ENCODE measurements around the gene LDLRAD4.

Gene LDLRAD4

GRCh38 chr18:13570856-13571495 is 352.4 kb downstream of the LDLRAD4 start:
- TF ChIP-seq, protein P1, sequence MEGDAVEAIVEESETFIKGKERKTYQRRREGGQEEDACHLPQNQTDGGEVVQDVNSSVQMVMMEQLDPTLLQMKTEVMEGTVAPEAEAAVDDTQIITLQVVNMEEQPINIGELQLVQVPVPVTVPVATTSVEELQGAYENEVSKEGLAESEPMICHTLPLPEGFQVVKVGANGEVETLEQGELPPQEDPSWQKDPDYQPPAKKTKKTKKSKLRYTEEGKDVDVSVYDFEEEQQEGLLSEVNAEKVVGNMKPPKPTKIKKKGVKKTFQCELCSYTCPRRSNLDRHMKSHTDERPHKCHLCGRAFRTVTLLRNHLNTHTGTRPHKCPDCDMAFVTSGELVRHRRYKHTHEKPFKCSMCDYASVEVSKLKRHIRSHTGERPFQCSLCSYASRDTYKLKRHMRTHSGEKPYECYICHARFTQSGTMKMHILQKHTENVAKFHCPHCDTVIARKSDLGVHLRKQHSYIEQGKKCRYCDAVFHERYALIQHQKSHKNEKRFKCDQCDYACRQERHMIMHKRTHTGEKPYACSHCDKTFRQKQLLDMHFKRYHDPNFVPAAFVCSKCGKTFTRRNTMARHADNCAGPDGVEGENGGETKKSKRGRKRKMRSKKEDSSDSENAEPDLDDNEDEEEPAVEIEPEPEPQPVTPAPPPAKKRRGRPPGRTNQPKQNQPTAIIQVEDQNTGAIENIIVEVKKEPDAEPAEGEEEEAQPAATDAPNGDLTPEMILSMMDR (IDR thresholded peaks at IDR 0.05; ENCODE audit: low read depth, low read length): no peak
- DNase-seq (ENCODE audit: low read depth in 2 of 2): no peak
- H3K4me3 ChIP-seq (replicated peaks in 1 of 2; ENCODE audit: low read depth in 2 of 2, low read length in 2 of 2): no peak overlapping the region

DNA sequence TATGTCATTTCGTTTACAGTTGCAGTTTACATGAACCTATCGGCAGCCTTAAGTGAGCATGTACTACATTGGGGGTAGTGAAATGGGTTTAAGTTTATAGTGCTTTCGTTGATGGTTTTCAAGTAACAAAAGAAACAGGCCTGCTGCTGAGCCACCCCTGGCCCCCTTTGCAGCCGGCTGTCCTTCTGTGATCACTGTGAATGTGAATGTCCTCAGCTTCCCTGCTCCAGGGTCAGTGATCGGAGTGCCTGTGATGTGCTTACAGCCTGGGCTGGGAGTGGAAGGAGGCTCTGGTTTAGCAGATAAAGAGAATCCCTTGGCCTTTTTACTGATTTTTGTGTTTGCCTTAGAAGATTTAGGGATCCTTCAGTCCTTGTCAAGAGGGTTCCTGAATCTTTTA is 353.6 kb downstream of the LDLRAD4 start:
- TF ChIP-seq, protein P1 (IDR thresholded peaks at IDR 0.05; ENCODE audit: low read depth, low read length): no peak
- H3K4me3 ChIP-seq (replicated peaks in 1 of 2; ENCODE audit: low read depth in 2 of 2, low read length in 2 of 2): no peak overlapping the region
- no peak for DNase-seq (ENCODE audit: low read depth in 2 of 2)

- TF ChIP-seq, protein P1 (IDR thresholded peaks at IDR 0.05; ENCODE audit: low read depth, low read length): no peak
- no peak for DNase-seq (ENCODE audit: low read depth in 2 of 2)
- no peak overlapping the region for H3K4me3 ChIP-seq (replicated peaks in 1 of 2; ENCODE audit: low read depth in 2 of 2, low read length in 2 of 2)
Observed at GRCh38 chr18:13572721-13573120, 354.2 kb downstream of the LDLRAD4 start.

DNA sequence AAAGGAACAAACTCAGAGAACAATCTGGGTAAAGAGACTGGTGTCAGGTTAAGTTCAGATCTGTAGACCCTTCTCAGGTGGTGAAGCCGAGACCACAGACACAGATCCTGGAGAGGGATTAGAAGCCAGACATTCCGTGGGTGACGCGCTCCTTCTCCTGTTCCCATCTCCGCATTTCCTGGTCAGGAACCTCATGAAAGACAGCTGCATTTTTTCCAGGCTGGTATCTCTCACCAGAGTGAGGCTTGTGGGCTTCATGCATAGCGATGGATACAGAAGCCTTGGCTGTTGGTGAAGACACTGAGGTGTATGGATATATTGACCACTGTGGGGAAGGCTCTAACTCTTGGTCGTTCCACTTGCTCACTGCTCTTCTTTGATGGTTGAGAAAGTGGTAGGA is 355.2 kb downstream of the LDLRAD4 start:
- TF ChIP-seq, protein P1 (IDR thresholded peaks at IDR 0.05; ENCODE audit: low read depth, low read length): no peak
- no peak for DNase-seq (ENCODE audit: low read depth in 2 of 2)
- H3K4me3 ChIP-seq (replicated peaks in 1 of 2; ENCODE audit: low read depth in 2 of 2, low read length in 2 of 2): no peak overlapping the region

DNA sequence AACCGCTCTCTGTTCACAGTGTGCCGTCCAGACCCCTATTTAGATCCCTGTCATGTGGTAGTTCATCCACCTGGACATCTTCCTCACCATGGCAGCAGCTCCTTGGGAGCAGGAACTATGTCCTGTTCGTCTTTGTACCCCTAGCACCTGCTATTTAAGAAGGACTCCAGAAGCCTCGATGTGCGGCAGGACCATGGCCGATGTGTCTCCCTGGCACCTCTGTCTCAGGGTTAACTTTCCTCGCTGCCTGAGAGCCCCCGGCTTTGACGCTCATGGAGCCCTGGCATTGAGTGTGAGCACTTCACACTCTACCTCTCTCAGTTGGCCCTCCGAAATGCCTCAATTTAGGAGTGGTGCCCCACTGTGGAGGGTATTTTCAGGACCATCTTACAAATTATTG is 355.8 kb downstream of the LDLRAD4 start:
- TF ChIP-seq, protein P1 (IDR thresholded peaks at IDR 0.05; ENCODE audit: low read depth, low read length): no peak
- no peak for DNase-seq (ENCODE audit: low read depth in 2 of 2)
- H3K4me3 ChIP-seq (replicated peaks in 1 of 2; ENCODE audit: low read depth in 2 of 2, low read length in 2 of 2): no peak overlapping the region

DNA sequence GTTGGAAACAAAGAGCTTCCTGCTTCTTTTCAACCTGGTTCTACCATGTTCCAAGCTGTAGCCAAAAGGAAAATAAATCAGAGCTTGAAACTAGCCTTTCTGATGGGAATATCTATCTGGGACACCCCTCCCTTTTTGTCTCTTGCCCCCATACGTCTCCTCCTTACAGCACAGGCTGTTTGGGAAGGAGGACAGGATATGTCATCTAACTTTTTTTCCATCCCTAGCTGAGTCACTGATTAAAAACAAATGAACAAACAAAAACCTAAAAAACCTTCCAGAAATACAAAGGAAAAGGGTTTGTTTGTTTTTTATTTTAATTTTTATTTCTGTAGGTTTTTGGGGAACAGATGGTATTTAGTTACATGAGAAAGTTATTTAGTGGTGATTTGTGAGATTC is 356.2 kb downstream of the LDLRAD4 start:
- no peak overlapping the region for H3K4me3 ChIP-seq (replicated peaks in 1 of 2; ENCODE audit: low read depth in 2 of 2, low read length in 2 of 2)
- TF ChIP-seq, protein P1 (IDR thresholded peaks at IDR 0.05; ENCODE audit: low read depth, low read length): no peak
- no peak for DNase-seq (ENCODE audit: low read depth in 2 of 2)

- TF ChIP-seq, protein P1 (IDR thresholded peaks at IDR 0.05; ENCODE audit: low read depth, low read length): no peak
- no peak overlapping the region for H3K4me3 ChIP-seq (replicated peaks in 1 of 2; ENCODE audit: low read depth in 2 of 2, low read length in 2 of 2)
- DNase-seq (ENCODE audit: low read depth in 2 of 2): no peak
Observed at GRCh38 chr18:13576598-13576997, 358.0 kb downstream of the LDLRAD4 start.
